Measurements from ENCODE around the gene RPTOR. TPM values are rescaled to one million over a fixed set of nuclear protein-coding genes. Genes with fewer than 3 reads are reported as not detected.

The RPTOR gene
- total RNA-seq, 2 experiments from 2014 or later, result 45.3 to 49.1 TPM

DNA sequence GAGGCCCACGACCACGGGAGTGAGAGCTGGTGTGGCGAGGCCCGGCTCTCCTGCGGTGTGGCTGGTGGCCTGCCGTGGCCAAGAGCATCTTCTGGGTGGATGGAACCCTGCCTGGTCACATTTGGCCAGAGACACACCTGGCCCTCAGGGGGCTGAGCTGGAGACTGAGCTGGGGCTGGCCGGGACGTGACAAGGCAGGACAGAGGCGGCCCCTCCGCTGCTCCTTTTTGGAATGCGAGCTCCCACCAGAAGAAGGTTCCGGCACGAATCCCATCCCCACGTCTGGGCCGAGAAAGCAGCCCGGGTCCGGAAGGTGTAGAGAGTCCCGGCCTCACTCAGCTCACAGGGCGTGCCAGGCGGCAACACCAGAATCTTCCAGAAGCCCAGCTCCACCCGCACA is 421.0 kb downstream of the RPTOR start:
- TF ChIP-seq, protein P1, sequence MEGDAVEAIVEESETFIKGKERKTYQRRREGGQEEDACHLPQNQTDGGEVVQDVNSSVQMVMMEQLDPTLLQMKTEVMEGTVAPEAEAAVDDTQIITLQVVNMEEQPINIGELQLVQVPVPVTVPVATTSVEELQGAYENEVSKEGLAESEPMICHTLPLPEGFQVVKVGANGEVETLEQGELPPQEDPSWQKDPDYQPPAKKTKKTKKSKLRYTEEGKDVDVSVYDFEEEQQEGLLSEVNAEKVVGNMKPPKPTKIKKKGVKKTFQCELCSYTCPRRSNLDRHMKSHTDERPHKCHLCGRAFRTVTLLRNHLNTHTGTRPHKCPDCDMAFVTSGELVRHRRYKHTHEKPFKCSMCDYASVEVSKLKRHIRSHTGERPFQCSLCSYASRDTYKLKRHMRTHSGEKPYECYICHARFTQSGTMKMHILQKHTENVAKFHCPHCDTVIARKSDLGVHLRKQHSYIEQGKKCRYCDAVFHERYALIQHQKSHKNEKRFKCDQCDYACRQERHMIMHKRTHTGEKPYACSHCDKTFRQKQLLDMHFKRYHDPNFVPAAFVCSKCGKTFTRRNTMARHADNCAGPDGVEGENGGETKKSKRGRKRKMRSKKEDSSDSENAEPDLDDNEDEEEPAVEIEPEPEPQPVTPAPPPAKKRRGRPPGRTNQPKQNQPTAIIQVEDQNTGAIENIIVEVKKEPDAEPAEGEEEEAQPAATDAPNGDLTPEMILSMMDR (IDR thresholded peaks at IDR 0.05), result no peak
- ChIA-PET POLR2A (interaction anchor here (1.1 kb wide), 1 partner anchor 8 kb away, joined by 3 read pairs; no protein-coding TSS in a partner anchor), CTCF (no interaction called here)
- Mint-ChIP-seq H3K27ac (no peak overlapping the region), H3K4me3 (no peak overlapping the region), H3K36me3 (ENCODE audit: low read depth) (peaks cover 4% of the 10 kb centered on the region), H3K4me1 (ENCODE audit: low read depth) (peaks cover 5% of the 10 kb centered on the region), H3K9me3 (no peaks in the 10 kb centered on the region), H3K27me3 (no peaks in the 10 kb centered on the region)
- intact Hi-C loops (cut with micrococcal nuclease), result no loop called here
- DNase-seq (no peak), ATAC-seq (no peak)

GRCh38 chr17:80967404-80967872 is 422.8 kb downstream of the RPTOR start:
- Mint-ChIP-seq H3K27ac (no peak overlapping the region), H3K4me3 (no peak overlapping the region), H3K9me3 (no peaks in the 10 kb centered on the region), H3K4me1 (ENCODE audit: low read depth) (peaks cover 5% of the 10 kb centered on the region), H3K36me3 (ENCODE audit: low read depth) (peaks cover 4% of the 10 kb centered on the region), H3K27me3 (no peaks in the 10 kb centered on the region)
- ChIA-PET CTCF (no interaction called here), POLR2A (no interaction called here)
- TF ChIP-seq, protein P1 (IDR thresholded peaks at IDR 0.05), result no peak
- DNase-seq (no peak), ATAC-seq (no peak)
- intact Hi-C loops (cut with micrococcal nuclease), result no loop called here

DNA sequence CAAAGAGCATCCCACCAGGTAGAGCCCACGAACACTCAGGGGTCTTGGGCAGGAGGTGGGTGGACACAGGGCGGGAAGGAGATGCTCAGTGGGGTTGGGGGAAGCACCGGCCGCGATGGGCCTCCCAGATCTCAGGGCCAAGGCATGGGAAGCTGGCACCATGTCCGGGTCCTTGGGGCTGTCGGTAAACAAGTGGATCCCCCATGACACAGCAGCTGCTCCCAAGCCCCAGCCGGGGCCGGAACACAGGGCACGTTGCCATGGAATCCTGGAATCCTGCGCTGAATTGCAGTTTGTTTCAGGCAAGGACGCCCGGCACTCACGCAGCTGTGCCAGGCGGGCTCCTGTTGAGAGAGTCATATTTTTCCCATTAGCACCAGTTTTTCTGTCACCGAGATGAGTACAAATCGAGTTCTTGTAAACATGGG is 424.0 kb downstream of the RPTOR start:
- intact Hi-C loops (cut with micrococcal nuclease), result no loop called here
- TF ChIP-seq, protein P1 (IDR thresholded peaks at IDR 0.05), result no peak
- Mint-ChIP-seq H3K4me1 (ENCODE audit: low read depth) (peaks cover 5% of the 10 kb centered on the region), H3K36me3 (ENCODE audit: low read depth) (peaks cover 4% of the 10 kb centered on the region), H3K27ac (no peak overlapping the region), H3K4me3 (no peak overlapping the region), H3K27me3 (no peaks in the 10 kb centered on the region), H3K9me3 (no peaks in the 10 kb centered on the region)
- POLR2A ChIA-PET, result no interaction called here
- CTCF ChIA-PET, result no interaction called here
- DNase-seq (no peak), ATAC-seq (no peak)

DNA sequence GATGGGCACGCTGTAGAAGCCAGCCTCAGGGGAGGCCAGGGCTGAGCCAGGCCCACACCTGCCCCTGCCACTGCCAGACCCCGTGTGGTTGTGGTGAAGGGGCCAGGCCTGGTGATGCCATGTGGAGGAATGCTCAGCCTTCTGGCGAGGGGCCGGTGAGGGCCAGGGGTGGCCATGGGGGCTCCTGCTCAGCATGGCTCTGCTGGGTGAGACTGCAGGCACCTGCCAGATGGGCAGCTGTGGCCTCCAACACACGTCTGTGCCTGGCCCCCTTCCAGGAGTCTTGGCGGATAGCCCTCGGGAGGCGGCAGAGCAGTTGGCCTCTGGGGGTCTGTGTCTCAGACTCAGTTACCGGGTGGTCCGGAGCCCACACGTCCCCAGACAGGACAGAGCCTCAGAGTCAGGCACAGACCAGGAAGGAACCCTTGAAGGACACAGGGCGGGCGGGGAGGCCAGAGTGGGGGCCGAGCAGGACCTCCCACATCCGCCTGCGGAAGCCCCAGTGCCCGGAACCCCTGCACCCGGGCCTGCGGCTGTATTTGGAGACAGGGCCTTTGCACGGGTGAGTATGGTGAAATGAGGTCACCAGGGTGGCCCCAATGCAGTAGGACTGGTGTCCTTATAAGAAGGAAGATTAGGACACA is 424.5 kb downstream of the RPTOR start:
- ChIA-PET CTCF (interaction anchor here (0.9 kb wide), 1 partner anchor 113 kb away, joined by 3 read pairs; no protein-coding TSS in a partner anchor), POLR2A (no interaction called here)
- Mint-ChIP-seq H3K27me3 (no peaks in the 10 kb centered on the region), H3K9me3 (no peaks in the 10 kb centered on the region), H3K27ac (no peak overlapping the region), H3K4me1 (ENCODE audit: low read depth) (peaks cover 5% of the 10 kb centered on the region), H3K36me3 (ENCODE audit: low read depth) (peaks cover 4% of the 10 kb centered on the region), H3K4me3 (no peak overlapping the region)
- TF ChIP-seq, protein P1 (IDR thresholded peaks at IDR 0.05), result no peak
- ATAC-seq (no peak), DNase-seq (no peak)
- intact Hi-C loops (cut with micrococcal nuclease), result no loop called here

DNA sequence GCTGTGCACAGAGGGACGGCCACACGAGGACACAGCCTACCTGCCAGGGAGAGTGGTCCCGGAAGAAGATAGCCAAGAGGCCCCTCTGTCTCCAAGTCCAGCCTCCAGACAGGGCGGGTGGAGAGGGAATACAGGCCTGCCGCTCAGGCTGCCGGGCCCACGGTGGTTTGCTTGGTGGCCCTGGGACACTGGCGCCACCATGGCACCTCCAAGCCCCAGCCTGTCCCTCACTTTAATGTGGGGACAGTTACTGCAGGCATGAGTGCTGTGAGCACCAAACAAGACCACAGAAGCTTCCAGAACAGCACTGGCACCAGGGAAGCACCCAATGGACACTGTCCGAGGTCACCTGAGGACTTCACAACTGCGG is 425.0 kb downstream of the RPTOR start:
- no peak overlapping the region for H3K27ac Mint-ChIP-seq
- TF ChIP-seq, protein P1 (IDR thresholded peaks at IDR 0.05), result no peak
- H3K36me3 Mint-ChIP-seq (ENCODE audit: low read depth), result peaks cover 4% of the 10 kb centered on the region
- intact Hi-C loops (cut with micrococcal nuclease), result no loop called here
- peaks cover 5% of the 10 kb centered on the region for H3K4me1 Mint-ChIP-seq (ENCODE audit: low read depth)
- DNase-seq, result no peak
- ChIA-PET CTCF (interaction anchor here (0.6 to 1.5 kb wide), 8 partner anchors 56 to 544 kb away, joined by 3 to 9 read pairs (median 3); no protein-coding TSS in a partner anchor), POLR2A (no interaction called here)
- ATAC-seq, result no peak
- no peak overlapping the region for H3K4me3 Mint-ChIP-seq
- H3K27me3 Mint-ChIP-seq, result no peaks in the 10 kb centered on the region
- no peaks in the 10 kb centered on the region for H3K9me3 Mint-ChIP-seq

Measured in activated CD8-positive, alpha-beta T cell treated with anti-CD3 and anti-CD28 coated beads for 36 hours (primary cell).